Activated CD8-positive, alpha-beta memory T cell treated with anti-CD3 and anti-CD28 coated beads for 24 hours (primary cell): ENCODE data around the gene SEPSECS.

Experiments used
- DNase-seq: peaks from one replicate; pipeline ENCODE4 v3.0.0-alpha.2; 2020

The SEPSECS gene

GRCh38 chr4:25076625-25077398, 83.4 kb downstream of the SEPSECS start:
- DNase-seq: no peak

DNA sequence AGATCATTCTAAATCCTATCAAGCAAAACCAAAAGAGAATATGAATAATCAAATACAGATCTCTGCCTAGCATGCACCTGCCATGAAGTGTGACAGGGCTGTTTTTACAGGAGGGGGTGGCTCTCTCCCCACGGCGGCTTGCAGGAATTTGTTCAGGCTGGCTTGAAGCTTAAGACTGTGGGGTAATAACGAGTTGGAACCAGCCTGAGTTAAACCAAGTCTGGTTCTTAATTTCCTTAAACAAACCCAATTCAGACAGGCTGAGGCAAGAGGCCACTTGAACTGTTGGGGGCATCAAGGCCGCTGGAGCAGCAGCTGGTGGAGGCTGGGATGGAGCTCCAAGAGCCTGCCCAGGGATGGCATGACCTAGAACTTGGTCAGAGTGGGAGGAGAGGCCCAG, 84.4 kb downstream of the SEPSECS start:
- DNase-seq: no peak

GRCh38 chr4:25075129-25075528, 85.1 kb downstream of the SEPSECS start:
- DNase-seq: no peak

GRCh38 chr4:25070545-25070944, 89.7 kb downstream of the SEPSECS start:
- no peak for DNase-seq
